ENCODE results near the gene TCEA3. TPM values are rescaled to one million over a fixed set of nuclear protein-coding genes. Genes with fewer than 3 reads are reported as not detected.

TCEA3 gene
- total RNA-seq, 2 donors from 2014 or later = 147 to 186 TPM

DNA sequence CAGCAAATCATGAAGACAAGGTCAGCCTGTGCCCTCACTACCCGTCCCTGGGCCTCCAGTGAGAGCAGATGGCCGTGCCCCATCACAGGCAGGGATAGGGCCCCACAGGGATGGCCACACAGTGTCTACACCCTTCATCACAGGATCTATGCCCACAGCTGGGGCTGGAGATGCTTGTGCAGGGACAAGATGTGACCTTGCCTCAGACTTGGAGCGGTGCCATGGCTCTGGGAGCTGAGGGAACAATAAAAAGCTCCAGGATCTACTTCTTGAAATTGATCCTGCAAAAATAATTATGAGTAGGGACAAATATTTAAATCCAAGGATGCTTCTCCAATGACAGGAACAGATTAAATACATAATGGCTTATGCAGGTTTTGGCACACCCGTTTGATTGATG is 25.4 kb upstream of the TCEA3 start:
- DNase-seq (peak; percentile 79 to 81), ATAC-seq (peak; percentile 14)
- intact Hi-C loops (cut with DNase I, micrococcal nuclease) = no loop called here

DNA sequence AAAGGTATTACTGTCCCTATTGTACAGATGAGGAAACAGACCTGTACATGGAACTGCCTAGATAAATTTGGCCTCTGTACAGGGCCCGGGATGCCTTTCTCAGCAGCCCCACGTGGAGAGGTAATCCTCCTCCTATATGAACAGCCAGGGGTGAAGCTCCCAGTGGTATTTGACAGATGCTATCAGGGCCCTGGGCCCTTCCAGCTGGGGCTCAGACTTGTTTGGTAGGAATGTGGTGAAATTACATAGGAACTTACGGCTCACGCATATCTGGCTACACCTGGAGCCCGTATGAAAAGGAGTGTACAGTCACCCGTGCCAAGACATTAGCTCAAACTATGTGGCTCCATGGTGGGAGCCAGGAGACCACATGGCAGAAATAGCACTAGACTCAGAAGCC is 24.8 kb upstream of the TCEA3 start:
- DNase-seq = no peak
- intact Hi-C loops (cut with DNase I, micrococcal nuclease) = no loop called here
- no peak for ATAC-seq

DNA sequence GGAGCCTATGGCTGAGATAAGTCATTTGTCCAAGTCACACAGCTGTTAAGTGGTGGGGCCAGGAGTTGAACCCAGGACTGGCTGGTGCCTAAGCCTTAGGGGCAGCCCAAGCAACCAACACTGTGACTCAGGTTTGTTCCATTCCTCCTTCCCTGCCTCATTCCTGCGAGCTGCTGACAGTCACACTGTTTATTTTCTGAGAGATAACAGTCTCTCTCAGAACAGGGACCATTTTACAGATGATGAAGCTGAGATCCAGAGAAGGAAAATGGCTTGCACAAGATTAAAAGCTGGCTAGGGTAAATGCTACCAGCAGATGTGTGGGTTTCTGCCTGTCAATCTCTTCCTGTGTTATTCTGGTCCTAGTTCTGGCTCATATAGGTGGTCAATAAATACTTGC is 24.3 kb upstream of the TCEA3 start:
- ATAC-seq (no peak), DNase-seq (no peak)
- intact Hi-C loops (cut with DNase I, micrococcal nuclease) = no loop called here

DNA sequence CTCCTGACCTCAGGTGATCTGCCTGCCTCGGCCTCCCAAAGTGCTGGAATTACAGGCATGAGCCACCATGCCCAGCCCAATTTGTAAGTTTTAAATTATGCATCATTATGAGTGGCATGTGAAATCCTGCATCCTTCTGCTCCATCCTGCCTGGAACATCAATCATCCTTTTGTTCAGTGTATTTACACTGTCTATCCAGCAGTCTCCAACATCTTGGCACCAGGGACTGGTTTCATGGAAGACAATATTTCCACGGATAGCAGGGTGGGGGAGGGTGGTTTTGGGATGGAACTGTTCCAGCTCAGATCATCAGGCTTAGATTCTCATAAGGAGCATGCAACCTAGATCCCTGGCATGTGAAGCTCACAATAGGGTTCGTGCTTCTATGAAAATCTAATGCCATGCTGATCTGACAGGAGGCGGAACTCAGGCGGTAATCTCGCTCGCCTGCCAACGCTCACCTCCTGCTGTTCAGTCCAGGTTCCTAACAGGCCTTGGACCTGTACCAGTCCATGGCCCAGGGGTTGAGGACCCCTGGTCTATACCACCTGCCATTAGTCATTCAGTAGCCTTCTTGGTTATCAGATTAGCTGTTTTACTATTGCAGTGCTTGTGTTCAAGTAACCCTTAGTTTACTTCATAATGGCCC is 22.2 kb upstream of the TCEA3 start:
- DNase-seq = no peak
- ATAC-seq = no peak
- intact Hi-C loops (cut with DNase I, micrococcal nuclease) = no loop called here

DNA sequence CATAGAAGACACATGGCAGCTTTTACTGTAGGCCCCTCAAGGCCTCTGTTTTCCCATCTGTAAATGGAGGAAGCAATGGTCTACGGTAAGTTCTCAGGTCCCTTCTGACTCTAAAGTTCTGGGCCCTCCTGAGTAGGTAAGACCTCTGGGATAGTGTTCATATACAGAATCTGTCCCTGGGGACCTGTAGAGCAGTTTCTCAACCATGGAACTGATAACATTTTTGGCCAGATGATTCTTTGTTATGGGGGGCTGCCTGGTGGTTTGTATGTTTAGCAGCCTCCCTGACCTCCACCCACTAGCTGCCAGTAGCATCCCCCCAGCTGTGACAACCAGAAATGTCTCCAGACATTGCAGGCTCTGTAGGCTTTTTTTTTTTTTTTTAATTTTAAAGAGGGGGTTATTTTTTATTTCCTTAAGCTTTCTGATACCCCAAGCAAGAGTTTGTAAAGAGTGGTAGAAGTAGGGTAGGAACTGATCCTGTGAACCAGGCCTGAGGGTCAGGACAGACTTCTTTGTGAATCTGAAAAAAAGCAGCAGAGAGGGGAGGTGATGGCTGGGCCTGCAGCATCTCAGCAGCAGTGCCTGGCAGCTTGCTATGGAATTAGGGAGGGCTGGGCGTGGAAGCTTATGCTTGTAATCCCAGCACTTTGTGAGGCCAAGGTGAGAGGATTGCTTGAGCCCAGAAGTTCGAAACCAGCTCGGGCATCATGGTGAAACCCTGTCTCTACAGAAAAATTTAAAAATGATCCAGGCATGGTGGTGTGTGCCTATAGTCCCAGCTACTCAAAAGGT is 20.2 kb upstream of the TCEA3 start:
- DNase-seq = no peak
- intact Hi-C loops (cut with DNase I, micrococcal nuclease) = no loop called here
- no peak for ATAC-seq

DNA sequence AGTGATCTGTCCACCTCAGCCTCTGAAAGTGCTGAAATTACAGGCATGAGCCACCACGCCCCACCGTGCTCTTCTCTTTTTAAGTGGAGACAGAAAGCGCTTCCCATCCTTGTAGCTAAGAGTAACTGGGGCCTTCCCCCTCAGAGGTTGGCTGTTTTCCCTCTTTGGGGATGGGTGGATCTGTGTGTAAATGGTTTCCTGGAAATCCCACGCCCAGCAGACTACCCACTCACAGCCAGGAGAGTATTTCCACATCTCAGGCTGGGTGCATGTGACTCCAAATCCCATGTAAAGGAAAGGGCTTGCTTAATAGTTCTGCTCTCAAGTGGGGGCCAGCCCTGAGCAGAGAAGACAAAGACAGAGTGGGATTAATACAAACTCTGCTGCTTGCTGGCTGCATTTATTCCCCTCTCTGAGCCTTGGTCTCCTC is 19.6 kb upstream of the TCEA3 start:
- DNase-seq (peak in 1 of 2 donors; percentile 63), ATAC-seq (peak; percentile 50)
- intact Hi-C loops (cut with DNase I, micrococcal nuclease) = no loop called here

DNA sequence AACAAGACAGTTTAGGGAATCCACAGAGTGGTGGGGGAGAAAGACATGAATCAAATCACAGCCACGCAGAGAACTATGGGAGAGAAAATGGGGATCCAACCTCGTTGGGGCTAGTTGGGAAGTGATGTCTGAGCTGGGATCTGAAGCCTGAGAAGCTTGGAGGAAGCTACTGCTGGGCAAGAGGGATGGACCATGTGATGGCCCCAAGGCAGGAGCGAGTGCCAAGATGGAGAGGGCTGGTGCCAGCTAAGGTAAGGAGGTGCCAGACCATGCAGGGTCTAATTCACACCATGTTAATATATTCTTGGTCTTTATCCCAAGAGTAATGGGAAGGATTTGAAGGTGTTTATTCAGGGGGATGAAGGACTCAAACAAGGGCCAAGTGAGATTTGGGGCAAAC is 18.2 kb upstream of the TCEA3 start:
- ATAC-seq = no peak
- intact Hi-C loops (cut with DNase I, micrococcal nuclease) = no loop called here

DNA sequence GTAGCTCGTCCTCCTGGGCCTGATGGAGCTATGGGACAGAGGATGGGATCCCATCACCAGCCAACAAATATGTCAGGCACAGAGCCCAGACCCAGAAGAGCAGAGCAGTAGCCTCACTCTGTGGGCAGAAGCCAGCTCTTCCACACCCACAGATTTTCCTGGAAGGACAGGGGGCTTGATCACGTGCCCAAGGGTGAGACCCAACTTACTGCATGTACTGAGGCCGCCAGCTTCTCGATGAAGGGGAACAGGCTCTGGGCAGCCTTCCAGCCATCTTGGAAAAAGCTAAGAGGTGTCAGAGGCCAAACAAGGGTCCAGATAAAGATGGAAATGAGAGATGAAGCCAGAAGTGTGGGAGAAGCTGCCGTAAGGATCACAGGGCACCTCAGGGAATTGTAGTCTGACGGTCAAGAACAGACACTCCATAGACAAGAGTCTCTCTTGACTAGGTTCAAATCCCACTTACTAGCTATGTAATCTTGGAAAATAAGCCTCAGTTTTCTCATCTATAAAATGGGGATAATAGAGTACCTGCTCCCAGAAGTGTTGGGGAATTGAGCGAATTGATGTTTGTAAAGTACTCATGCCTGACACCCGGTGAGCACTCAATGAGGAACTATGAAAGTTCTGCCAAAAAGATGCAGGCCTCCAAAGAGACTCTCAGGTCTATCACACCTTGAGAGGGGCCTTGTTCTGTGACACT is 17.0 kb upstream of the TCEA3 start:
- DNase-seq (no peak), ATAC-seq (no peak)
- intact Hi-C loops (cut with DNase I, micrococcal nuclease) = no loop called here

More for the DNA sequence above, 18.2 kb upstream of the TCEA3 start:
- DNase-seq = no peak

DNA sequence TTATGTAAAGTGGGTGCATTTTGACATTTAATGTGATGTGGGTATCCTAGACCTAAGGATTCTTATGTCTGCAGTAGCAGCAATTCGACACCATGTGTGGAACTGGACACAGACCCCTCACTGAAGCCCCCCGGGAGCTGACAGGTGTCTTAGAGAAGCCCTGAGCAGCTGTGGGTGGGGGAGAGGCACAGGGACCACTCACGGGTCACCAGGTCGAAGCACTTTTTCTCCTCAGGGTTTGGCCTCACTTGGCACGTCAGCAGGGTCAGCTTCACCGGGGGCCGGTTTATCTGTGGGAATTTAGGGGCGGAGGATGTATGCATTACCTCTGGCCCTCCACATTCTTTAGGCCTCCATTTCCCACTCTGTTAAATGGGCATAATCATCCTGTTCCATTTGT is 14.0 kb upstream of the TCEA3 start:
- ATAC-seq (no peak), DNase-seq (no peak)
- intact Hi-C loops (cut with DNase I, micrococcal nuclease) = no loop called here

DNA sequence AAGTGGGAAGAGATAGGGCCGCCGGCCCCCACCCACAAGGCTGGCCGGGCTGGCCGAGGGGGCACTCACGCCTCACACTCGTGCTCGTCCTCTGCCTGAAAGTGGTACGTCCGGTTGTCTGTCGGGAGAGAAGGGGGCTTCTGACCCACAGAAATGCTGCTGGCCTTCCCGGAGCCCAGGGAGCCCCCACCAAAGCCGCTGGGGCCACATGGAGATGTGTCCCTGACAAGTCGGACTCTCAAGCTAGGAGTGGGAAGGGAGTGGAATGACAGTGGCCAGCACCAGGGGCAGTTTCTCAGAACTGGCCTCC is 12.8 kb upstream of the TCEA3 start:
- intact Hi-C loops (cut with DNase I, micrococcal nuclease) = no loop called here
- ATAC-seq = no peak

DNA sequence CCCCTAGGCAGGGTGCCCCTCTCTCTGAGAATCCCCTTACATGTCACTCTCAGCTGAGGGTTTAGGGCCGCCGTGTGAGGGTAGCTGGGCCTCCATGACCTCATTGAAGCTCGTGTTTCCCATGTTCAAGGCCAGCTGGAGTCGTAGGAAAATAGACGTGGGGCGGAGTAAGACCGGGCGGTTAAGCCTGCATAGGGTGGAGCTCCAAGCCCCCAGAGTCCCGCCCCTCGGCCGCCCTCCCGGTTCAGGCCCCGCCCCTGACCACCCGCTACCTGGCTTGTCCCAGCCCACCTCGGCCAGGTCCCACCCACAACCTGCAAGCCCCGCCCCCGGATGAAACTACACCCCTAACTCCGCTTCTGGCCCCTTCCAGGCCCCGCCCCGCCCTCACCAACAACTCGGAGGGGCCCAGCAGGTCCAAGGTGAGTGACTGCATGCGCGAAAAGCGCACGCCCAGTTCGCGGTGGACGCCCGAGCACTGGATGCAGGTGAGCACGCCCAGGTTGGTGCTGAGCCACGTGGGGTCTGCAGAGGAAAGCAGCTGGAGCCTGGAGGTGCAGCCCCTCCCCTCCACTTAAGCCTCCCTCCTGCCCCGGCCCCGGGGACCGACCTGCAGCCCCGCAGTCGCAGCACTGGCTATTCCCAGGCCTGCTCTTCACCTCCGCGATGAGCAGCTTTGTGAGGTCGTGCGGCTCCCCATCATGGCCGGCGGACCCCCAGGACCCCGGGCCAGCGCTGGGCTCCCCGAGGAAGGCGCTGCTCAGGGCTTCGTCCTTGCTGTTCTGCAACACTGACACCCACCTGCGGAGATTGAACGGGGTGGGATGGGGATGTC is 12.2 kb upstream of the TCEA3 start:
- intact Hi-C loops (cut with DNase I, micrococcal nuclease) = no loop called here
- ATAC-seq (peak; percentile 90), DNase-seq (peak; percentile 93 to 94)

More for the DNA sequence above, 12.8 kb upstream of the TCEA3 start:
- DNase-seq = no peak

DNA sequence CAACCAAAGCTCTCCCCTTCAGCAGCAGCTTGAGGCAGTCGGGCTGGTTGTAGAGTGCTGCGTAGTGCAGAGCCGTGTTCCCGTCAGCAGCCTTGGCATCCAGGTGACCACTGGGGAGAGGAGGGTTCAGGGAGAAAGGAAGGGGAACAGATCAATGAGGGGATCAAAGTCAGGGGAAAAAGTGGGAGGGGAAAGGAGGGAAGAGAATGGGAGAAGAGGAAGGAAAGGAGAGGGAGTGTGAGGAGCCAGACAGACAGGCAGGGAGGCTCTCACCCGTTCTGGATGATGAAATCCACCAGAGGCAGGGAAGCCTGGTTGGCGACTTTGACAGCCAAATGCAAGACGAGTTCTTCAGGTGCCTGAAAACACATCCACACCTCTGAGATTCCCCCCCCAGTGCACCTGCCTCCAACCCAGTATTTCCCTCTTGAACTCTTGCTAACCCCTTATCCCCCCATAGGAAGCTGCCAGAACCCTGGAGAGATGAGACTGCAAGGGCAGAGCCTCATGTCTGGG is 9.8 kb upstream of the TCEA3 start:
- ATAC-seq = no peak

DNA sequence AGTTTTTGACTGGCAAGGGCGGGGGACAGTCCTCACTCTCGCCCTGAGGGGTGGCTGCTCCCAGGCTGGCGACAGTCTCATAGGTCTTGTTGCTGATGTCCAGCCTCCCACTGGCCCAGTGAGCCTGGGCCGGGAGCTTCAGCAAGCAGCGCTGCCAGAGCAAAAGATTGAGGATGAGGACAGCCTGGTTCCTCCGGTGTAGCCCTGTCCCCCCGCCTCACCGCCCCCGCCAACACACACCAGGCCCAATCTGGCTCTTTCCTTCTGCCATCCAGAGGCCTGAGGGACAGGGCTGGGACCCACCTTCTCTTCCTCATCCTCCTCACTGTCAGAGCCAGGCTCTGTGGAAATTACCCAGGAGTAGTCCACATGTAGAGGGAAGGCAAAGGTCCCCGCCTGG is 8.6 kb upstream of the TCEA3 start:
- intact Hi-C loops (cut with DNase I, micrococcal nuclease) = no loop called here
- DNase-seq (no peak), ATAC-seq (no peak)

More for the DNA sequence above, 9.8 kb upstream of the TCEA3 start:
- intact Hi-C loops (cut with DNase I, micrococcal nuclease) = no loop called here
- DNase-seq = no peak

DNA sequence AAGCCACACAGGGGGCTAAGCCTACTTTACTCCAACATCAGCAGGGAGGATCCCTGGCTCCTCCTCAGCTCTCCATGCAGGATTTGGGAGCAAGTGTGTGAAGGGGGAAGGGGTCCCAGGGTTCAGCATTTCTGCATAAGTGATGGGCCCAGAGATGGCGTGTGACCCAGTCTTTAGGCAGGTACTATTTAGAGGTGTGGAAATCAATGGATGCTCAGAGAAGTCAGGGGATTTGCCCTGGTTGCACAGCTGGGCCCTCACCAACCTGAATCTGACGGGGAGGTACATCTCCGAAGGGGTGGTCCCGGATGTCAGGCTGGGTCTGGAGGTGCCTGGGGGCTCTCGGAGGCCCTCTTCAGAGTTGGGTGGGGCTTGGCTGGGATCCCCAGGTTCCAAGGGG is 6.9 kb upstream of the TCEA3 start:
- ATAC-seq = no peak
- intact Hi-C loops (cut with DNase I, micrococcal nuclease) = no loop called here

DNA sequence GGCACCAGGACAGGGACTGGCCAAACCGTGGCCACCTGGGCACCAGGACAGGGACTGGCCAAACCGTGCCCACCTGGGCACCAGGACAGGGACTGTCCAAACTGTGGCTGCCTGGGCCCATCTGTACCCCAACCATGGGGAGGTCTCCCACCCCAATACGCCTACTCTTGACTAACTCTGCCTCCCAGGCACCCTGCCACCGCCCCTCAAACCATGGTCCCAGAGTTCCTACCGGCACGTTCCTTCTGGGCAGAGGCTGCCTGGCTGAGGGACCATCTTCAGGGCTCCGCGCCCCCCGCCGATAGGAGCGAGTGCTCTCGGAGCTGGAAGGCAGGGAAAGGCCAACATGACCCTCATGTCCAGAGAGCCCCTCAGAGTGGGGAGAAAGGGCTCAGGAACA is 6.3 kb upstream of the TCEA3 start:
- ATAC-seq (no peak), DNase-seq (no peak)
- intact Hi-C loops (cut with DNase I, micrococcal nuclease) = no loop called here

More for the DNA sequence above, 6.9 kb upstream of the TCEA3 start:
- DNase-seq = no peak

DNA sequence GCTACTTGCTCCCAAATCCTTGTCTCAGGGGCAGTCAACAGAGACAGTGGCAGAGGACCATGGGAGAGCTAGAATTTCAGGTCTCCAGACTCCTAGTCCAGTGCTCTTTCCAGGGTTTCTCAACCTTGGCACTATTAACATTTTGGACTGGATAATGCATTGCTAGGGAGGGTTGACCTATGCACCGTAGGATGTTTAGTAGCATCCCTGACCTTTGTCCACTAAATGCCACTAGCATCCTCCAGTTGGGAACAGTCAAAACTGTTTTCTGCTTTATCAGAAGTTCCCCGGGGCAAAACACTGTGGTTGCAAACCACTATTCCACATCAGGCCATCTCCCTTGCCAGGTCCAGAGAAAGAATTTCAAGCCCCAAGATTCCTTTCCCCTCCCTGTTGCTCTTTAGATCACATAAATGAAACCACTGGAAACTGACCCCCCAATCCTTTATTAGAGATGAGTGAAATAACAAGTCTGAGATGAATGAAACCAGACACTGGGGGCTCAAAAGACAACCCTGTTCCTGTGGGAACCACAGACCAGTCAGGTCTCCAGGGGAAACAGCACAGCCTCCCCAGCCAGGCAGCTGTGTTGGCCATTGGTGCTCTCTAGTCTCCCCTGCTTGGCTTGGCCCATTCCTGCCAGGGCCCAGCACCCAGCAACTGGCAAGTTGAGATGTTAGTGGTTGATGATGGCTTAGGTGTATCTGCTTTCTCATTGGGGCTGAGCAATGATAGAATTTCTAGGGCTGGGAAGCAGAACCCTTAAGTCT is 3.8 kb upstream of the TCEA3 start:
- ATAC-seq = no peak
- intact Hi-C loops (cut with DNase I, micrococcal nuclease) = no loop called here
- DNase-seq = no peak

DNA sequence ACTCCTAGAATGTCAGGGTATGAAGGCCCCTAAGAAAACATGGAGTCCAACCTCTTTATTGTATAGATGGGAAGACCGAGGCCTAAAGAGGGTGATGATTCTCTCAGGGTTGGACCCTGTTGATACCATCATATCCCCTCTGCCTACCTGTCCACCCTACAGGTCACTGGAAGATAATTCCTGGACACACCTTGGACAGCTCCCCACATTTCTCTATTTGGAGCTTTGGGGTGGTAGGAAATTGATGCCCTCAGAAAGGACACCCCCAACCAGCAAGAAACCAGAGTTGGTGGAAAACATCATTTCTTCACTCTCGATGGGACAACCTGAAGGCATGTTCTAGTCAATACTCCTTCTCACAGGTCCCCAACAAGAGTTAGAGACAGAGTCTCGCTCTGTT is 3.0 kb upstream of the TCEA3 start:
- intact Hi-C loops (cut with DNase I, micrococcal nuclease) = no loop called here
- no peak for ATAC-seq
- DNase-seq = no peak

DNA sequence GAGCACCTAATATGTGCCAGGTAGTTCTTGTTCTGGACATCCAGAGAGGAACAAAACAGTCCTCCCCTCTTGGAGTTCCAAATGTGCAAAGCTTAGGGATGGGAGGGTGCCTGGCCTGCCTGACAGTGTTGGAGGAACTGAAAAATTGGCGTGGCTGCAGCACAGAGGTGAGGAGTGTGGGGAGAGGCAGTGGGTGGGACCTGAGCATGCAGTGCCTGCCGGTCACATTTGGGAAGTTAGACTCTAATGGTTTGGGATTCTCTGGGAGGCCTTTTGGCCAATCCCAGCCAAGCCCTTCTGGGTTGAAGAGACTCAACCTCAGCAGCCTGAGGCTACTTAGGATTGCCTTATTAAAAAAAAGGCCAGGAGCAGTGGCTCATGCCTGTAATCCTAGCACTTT is 2.3 kb upstream of the TCEA3 start:
- intact Hi-C loops (cut with DNase I, micrococcal nuclease) = no loop called here
- ATAC-seq (no peak), DNase-seq (peak in 1 of 2 donors; percentile 35)

DNA sequence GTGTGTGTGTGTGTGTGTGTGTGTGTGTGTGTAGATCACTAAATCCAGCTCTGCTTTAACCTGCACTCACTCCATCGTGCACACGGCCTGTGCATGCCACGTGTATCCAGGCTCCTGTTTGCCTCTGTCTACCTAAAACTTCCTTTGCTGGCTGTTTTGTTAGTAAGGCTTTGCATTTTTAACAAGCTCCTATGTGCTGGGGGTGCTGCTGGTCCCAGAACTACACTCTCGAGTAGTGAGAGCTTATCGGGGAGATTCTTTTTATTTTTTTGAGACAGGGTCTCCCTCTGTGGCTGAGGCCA is 596 bp upstream of the TCEA3 start:
- ATAC-seq (no peak), DNase-seq (no peak)
- intact Hi-C loops (cut with DNase I, micrococcal nuclease) = no loop called here
